ENCODE data around the gene ATP7B.

DNA sequence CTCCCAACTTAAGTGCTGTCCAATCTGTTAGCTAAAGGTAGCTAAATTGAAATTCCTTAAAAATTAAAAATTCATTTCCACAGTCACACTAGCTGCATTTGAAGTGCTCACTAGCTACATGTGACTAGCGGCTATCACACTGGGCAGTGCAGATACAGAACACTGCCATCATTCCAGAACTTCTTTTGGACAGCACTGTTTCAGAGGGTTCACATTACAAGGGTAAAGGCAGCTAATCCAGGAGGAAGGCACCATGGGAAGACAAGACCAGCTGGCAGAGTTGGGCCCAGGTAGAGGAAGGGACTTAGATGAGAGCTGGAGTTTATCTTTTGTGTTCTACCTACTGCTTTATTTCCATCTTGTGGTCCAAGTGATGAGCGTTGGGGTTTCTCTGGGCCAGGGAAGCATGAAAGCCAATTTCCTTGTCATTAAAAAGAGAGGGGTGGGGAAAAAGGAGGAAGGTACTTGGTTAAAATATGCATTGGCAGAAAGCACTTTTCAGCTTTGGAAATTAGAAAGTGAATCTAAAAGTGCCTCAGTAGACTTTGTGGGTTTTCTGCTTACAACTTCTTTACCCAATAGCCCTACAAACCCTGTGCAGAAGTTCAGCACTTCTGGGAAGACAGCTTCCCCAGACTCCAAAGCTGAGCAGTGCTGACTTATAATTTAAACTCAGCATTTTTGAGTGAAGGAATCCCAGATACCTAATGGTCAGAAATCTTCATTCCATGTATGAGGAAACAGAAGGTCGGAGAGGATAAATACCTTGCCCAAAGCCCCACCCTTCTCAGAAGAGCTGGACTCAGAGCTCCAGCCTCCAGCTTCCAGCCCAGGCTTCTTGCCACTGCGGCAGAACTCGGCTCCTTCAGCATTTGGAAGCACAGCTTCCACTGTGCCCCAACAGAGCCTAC is 49.5 kb downstream of the ATP7B start:
- TF ChIP-seq CTCF (IDR thresholded peaks at IDR 0.05; ENCODE audit: insufficient read depth, low read length) (no peak), GABPA (IDR thresholded peaks at IDR 0.05; ENCODE audit: low read depth) (no peak), REST (IDR thresholded peaks at IDR 0.05; ENCODE audit: insufficient replicate concordance, low read depth) (peak; percentile 48), POLR2AphosphoS5 (IDR thresholded peaks at IDR 0.05; ENCODE audit: low read depth) (no peak)
